ENCODE measurements around the gene SELENOP.

DNA sequence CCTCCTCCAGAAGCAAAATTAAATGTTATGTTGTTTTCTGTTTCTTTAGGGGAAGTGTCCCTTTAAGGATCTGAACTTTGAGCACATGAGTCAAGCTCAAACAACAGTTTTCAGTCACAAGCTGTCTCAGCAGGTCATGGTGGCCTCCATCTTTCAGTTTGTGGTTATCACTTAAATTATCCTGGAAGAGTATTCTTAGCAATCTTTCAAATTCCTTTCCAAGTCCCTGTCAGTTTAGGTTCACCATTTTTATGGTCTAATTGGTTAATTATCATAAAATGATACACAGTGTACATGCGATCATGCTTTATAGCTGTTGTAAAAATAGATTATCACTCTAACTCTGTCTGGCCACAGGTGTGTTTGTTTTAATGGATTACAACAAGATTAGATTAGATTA, 43.1 kb upstream of the SELENOP start:
- TF ChIP-seq ZFP30 (CRISPR knock-in tag; IDR thresholded peaks at IDR 0.05) (no peak), OSR1 (CRISPR knock-in tag; IDR thresholded peaks at IDR 0.05) (no peak), PATZ1 (CRISPR knock-in tag; IDR thresholded peaks at IDR 0.05; ENCODE audit: borderline replicate concordance) (no peak), CSRNP3 (CRISPR knock-in tag; IDR thresholded peaks at IDR 0.05) (no peak), ZC3H10 (CRISPR knock-in tag; IDR thresholded peaks at IDR 0.05) (no peak), SNAI2 (CRISPR knock-in tag; IDR thresholded peaks at IDR 0.05) (no peak), GLIS3 (CRISPR knock-in tag; IDR thresholded peaks at IDR 0.05) (no peak), CSDC2 (CRISPR knock-in tag; IDR thresholded peaks at IDR 0.05) (no peak), ISL1 (CRISPR knock-in tag; IDR thresholded peaks at IDR 0.05) (no peak), ZFP3 (CRISPR knock-in tag; IDR thresholded peaks at IDR 0.05) (no peak), ZNF8 (CRISPR knock-in tag; IDR thresholded peaks at IDR 0.05) (no peak), PPARA (CRISPR knock-in tag; IDR thresholded peaks at IDR 0.05; ENCODE audit: borderline replicate concordance) (no peak)
- TF ChIP-seq, protein P1, sequence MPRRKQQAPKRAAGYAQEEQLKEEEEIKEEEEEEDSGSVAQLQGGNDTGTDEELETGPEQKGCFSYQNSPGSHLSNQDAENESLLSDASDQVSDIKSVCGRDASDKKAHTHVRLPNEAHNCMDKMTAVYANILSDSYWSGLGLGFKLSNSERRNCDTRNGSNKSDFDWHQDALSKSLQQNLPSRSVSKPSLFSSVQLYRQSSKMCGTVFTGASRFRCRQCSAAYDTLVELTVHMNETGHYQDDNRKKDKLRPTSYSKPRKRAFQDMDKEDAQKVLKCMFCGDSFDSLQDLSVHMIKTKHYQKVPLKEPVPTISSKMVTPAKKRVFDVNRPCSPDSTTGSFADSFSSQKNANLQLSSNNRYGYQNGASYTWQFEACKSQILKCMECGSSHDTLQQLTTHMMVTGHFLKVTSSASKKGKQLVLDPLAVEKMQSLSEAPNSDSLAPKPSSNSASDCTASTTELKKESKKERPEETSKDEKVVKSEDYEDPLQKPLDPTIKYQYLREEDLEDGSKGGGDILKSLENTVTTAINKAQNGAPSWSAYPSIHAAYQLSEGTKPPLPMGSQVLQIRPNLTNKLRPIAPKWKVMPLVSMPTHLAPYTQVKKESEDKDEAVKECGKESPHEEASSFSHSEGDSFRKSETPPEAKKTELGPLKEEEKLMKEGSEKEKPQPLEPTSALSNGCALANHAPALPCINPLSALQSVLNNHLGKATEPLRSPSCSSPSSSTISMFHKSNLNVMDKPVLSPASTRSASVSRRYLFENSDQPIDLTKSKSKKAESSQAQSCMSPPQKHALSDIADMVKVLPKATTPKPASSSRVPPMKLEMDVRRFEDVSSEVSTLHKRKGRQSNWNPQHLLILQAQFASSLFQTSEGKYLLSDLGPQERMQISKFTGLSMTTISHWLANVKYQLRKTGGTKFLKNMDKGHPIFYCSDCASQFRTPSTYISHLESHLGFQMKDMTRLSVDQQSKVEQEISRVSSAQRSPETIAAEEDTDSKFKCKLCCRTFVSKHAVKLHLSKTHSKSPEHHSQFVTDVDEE (CRISPR knock-in tag; IDR thresholded peaks at IDR 0.05), result no peak
